ENCODE results near the gene IL20.

GRCh38 chr1:206816390-206817287, 48.8 kb upstream of the IL20 start:
- TF ChIP-seq GATA2 (IDR thresholded peaks at IDR 0.05; ENCODE audit: low read depth, low read length) (no peak), GATA3 (IDR thresholded peaks at IDR 0.05; ENCODE audit: low read depth, low read length) (no peak)

Data from SH-SY5Y (cell line).